ENCODE results near the gene AHSA1.
"Not testable (repeated sequence)": the region's sequence is repeated elsewhere in the genome, so short reads cannot be mapped to it uniquely, and the experiment has no call there.

Gene AHSA1

DNA sequence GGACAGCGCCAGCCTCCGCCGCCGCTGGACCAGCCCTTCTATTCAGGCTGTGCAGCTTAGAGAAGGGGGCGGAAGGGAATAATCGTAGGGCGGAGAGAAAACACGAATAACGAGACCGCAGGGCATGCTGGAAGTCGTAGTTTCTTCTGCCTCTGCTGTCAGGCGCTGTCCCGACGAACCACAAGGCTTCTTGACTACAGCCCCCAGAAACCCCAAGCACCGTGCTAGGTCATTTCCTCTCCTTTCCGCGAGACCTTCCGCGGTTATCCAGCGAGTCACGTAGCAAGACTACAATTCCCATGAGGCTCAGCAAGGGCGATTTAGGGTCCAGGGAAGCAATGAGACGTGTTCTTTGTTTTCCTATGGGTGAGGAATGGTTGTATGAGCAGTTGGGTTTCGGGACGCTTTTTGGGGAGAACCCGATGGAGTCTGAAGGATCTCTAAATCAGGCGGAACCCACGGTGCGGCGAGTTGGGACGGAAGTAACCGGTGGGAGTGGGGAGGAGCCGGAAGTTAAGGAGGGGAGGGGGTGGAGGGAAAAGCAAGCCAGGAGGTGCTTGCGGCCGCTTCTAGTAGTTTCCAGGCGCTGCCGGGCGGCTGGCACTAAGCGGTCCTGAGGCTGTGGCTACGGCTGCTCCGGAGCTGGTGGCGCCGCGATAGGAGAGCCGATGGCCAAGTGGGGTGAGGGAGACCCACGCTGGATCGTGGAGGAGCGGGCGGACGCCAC is at the start of gene AHSA1, which contains the start of gene VIPAS39:
TSS of gene AHSA1 (plus strand) at position 572 of the 727 bp plus-strand sequence. CDS start at position 669, 97 bp downstream.
TSS of gene VIPAS39 (minus strand) at position 80 of the 727 bp plus-strand sequence. CDS start 3,499 bp downstream, outside the sequence.
- DNase-seq = peak; percentile 96

DNA sequence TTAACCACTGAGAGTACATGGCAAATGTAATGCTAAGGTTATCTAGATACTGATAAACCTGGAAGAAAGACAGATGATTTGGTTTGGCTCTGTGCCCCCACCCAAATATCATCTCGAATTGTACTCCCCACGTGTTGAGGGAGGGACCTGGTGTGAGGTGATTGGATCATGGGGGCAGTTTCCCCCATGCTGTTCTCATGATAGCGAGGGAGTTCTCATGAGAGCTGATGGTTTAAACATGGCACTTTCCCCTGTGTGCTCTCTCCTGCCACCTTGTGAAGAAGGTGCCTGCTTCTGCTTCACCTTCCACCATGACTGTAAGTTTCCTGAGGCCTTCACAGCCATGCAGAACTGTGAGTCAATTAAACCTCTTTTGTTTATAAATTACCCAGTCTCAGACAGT is 48.8 kb upstream of the AHSA1 start:
- DNase-seq = no peak

DNA sequence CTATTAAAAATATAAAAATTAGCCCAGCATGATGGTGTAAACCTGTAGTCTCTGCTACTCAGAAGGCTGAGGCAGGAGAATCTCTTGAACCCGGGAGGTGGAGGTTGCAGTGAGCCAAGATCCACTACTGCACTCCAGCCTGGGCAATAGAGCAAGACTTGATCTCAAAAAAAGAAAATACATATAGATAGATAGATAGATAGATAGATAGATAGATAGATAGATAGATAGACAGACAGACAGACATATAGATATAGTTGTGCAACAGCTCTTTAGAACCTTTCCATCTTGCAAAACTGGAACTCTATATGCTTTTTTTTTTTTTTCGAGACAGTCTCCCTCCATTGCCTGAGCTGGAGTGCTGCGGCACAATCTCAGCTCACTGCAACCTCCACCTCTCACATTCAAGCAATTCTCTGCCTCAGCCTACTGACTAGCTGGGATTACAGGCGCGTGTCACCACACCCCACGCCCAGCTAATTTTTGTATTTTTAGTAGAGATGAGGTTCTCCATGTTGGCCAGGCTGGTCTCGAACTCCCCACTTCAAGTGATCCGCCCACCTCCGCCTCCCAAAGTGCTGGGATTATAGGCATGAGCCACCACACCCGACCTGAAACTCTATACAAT is 42.4 kb upstream of the AHSA1 start:
- not testable (repeated sequence) for DNase-seq

DNA sequence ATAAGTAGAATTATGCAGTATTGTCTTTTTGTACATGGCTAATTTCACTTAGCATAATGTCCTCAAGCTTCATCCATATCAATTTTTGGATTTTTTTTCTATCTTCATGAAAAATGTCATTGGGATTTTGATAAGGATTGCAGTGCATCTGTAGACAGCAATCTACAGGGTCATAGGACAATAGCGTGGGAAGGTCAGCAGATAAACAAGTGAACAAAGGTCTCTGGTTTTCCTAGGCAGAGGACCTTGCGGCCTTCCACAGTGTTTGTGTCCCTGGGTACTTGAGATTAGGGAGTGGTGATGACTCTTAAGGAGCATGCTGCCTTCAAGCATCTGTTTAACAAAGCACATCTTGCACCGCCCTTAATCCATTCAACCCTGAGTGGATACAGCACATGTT is 41.8 kb upstream of the AHSA1 start:
- not testable (repeated sequence) for DNase-seq

DNA sequence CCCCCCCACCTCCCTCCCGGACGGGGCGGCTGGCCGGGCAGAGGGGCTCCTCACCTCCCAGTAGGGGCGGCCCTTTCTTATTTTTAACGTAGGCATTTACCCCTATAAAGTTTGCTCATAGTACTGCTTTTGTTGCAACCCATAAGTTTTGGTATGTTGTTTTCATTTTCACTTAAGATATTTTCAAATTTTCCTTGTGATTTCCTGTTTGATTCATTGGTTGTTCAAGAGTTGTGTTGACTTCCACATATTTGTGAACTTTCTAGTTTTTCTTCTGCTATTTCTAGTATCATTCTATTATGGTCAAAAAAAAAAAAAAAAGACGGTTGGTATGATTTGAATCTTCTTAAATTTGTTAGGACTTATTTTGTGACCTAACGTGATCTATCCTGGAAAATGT is 41.1 kb upstream of the AHSA1 start:
- no peak for DNase-seq

DNA sequence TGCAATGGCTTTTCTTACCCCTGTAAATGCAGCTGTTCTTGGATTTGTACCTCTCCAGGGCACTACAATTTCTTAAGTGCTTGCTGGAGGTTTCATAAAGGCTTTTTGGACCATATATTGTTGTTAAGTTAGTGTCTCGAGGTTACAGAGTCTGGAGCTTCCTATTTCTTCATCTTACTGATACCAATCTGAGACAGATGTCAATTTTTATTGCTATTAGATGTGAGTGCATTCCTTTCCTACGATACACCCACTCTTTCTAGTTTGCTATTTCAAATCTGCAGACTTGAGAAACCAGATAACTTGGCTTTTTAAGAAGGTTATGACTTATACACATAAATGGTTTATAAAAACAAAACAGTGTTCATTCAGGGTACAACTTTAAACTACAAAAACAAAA is 36.7 kb upstream of the AHSA1 start:
- DNase-seq = no peak

DNA sequence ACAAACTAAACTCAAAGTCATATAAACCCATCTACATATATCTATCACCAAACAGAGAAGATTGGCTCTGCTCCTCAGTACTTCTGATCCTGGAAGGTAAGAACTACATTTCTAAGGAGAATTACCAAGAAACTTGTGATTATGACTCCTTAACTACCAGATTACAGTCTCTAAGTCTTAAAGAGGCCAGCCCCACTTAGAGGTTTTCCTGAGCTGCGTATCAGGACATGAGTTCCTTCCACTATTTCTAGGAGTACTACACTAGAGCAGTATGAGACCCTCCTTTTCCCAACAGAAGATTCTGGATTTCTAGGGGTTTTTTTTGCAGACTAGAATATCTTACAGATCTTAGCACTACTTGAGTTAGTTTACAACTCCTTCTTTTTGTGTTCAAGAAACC is 34.5 kb upstream of the AHSA1 start, which contains the start of gene NOXRED1:
TSS of gene NOXRED1 (minus strand) at position 101 of the 400 bp plus-strand sequence. CDS start 634 bp downstream, outside the sequence.
- no peak for DNase-seq

DNA sequence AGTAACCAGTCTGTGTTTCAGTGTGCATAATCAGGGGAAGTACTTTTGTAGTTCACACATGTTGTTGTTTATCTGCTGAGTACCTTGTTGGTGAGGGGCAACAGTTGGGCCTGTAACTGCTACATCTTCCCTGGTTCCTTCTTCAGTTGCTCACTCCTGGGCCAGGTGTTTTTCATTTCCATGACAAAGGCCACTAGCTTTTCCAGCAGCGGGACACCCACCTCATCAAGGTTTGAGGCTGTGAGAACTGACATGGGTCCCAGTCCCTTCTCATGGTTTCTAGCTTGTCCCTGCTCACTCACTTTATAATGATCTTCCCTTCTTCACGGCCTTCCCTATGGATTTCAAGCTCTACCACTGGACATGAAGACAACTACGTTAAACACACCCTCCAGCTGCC is 33.0 kb upstream of the AHSA1 start:
- no peak for DNase-seq

DNA sequence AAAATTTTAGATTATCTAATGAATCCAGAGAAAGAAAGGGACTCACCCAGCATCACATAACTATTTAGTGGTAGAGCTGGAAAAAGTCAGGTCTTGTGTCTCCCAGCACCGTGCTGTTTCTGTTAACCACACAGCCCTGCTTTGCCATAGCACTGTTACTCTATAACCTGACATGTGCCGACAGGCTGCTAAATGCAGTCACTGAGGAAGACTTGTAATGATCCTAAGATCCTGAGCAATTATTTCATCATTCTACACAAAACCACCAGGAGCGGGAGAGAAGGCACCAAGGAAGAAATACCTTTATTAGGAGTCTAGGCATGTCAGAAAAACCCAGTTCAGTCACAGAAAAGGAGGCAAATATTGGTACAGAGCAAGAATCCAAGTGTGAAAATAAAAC is 31.5 kb upstream of the AHSA1 start:
- no peak for DNase-seq

DNA sequence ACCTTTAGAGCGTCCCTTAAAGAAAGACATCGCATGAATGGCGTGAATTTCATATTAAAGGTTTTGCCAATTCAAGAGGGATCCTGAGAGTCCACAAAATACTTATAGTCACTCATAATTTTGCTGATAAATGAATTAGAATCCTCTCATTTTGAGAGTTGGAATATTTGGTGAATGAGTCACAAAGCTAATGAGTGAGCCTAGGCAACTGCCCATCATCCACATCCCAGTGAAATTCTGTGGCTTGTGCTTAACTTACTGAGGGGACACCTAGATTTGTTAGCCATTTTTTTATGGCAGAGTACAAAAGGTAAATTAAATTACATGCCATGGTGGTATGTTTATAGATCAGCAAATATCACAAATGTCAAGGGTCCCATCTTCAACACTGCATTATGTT is 21.9 kb upstream of the AHSA1 start:
- no peak for DNase-seq

DNA sequence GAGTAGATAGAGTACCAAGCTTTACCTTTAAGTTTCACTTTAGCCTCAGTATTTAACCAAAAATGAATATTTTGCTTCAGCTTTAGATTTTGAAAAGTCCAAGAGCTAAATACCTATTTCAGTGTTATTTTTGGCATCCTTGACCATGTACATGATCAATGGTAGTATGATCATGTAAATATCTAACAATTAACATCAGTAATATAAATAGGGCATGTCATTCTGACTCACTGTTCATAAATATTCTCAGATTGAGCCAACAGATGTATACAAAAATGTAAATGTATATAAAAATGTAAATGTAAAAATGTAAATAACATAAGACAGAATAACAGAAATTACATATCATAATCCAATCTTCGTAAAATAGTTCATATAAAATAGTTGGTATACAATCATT is 19.3 kb upstream of the AHSA1 start:
- no peak for DNase-seq

DNA sequence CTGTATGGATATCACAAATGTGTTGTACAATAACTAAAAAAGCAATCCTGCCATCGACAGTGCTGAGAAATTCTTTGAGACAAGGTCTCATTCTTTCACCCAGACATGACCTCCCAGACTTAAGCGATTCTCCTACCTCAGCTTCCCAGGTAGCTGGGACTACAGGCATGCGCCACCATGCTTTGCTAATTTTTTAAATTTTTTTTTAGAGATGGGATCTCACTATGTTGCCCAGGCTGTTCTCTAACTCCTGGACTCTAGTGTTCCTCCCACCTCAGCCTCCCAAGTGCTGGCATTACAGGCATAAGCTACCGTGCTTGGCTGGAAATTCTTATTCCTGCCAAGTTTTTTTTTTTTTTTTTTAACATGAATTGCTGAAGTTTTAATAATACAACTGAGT is 18.0 kb upstream of the AHSA1 start:
- DNase-seq = no peak

DNA sequence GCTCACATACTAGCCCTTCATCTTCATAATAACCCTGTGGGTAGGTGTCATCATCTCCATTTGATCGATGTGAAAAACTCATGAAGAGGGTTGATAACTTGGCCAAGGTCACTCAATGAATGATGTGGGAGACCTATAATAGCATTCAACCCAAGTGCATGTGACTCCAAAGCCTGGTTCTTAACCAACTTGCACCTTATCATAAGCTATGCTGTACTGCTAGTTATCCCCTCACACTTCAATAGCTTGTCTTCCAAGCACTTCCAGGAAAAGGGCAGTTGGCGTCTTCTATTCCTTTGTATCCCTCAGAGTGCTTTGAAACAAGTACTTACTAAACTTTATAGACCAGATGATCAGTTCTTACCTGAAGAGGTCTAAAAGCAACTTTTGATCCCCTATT is 15.7 kb upstream of the AHSA1 start:
- DNase-seq = no peak

DNA sequence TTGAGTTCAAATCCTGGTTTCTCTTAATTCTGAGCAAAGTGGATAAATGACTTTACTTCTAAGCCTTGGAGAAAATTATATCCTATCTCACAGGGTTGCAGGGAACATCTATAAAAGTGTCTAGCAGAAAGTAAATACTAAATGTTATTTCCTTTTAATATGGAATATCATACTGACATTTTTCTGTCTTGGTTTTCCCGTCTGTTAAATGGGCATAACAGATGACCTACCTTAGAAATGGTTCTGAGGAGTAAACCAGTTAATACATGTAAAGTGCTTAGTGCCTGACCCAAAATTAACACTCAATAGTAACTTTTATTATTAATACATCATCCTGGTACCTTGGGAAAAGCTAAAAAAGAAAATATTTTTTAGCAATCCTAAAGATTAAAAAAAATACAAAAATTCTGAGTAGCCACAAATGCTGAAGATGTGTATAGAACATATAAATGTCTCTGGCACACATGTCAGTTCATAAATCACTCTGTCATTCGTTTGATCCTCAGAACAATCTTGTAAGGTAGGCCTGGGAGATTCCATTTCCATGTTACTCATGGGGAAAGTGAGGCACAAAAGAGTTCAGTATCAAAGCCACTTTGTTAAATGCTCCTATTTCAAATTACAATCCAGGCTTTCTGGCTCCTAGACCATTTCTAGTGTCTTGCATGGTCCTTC is 1.8 kb upstream of the AHSA1 start:
- DNase-seq = no peak

DNA sequence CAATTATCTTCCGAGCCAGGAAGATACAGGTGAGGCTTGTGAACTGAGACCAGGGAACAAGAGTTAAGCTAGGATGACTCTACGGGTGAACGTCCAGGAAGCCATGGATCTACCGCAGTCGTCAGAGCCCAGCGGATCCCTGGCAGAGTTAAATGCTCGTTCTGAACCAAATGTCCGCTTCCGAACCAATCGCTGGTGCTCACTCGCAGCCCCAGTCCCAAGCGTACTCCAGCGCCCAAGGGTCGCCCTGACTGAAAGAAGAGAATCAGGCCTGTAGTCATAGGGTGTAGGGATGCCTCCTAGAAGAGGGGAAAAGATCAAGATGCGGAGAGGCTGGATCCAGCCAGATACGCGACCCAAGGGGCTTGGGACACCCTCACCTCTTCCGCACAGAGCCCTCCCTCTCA is 775 bp upstream of the AHSA1 start:
- no peak for DNase-seq

DNA sequence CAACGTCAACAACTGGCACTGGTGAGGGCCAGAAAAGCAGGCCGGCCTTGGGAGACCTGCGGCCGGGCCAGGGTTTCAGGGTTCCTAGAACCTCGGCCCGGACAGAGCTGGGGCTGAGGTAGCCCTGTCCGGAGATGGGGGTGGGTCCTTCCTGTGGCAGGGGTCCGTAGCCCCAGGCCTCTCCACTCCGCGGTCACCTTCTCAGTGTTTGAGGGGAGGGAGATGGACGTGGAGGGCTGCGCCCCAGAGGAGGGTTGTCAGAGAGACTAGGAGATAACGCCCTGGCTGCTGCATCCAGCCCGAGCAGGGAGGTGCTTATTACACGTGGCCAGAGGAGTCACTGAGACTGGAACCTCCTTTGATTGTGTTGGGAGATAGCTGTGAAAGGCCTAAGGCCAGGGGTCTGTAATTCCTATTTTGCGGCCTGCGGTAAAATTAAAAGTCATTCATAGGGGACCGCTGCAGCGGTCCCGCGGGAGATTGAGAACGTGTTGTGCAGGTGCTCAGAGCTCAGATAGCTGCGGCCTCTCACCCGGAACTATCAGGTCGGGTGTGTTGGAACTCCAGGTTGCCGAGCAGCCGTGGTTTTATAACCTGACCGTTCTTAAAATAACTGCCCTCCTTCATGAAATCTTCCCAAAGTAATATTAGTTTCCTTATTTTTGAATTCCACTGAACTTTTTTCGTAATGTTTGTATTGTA is 507 bp downstream of the AHSA1 start:
- DNase-seq = no peak

DNA sequence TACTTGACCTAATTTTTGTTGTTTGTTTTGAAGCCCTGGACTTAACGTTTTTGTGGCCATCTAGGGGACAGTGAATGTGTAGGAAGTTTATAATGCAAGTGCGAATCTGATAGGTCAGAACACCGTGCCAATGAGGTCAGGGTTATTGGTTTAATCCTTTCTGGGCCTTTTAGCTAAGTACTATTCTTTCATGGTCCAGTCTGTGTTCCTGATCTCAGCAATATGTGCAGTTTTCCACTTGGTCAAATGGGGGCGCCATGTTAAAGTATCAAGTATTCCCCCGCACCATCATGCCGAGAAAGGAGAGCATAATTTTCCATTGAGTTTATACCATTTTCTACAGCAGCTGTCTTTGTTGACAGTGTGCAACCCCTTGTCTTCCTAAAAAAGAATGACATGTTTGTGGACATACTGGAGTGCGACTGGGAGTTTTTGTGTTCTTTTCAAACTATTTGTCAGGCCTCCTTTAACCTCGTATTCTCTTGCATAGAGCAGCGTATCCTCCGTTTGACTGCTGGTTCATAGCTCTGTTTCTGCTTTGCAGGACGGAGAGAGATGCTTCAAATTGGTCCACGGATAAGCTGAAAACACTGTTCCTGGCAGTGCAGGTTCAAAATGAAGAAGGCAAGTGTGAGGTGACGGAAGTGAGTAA is 1.3 kb downstream of the AHSA1 start:
- no peak for DNase-seq

DNA sequence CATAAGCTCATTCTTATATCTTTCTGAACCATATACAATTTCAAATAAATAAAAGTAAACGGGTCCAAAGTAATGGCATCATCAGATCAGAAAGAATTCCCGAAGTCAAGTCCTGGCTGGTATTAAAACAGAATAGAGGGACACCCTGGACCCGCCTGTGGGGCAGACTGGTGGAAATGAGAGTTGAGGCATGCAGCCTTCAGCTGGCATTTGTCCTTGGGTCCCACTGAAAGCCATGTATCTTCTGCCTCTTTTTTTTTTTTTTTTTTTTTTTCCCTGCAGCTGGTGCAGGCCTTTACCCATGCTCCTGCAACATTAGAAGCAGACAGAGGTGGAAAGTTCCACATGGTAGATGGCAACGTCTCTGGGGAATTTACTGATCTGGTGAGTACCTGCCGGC is 9.9 kb downstream of the AHSA1 start:
- DNase-seq = no peak

DNA sequence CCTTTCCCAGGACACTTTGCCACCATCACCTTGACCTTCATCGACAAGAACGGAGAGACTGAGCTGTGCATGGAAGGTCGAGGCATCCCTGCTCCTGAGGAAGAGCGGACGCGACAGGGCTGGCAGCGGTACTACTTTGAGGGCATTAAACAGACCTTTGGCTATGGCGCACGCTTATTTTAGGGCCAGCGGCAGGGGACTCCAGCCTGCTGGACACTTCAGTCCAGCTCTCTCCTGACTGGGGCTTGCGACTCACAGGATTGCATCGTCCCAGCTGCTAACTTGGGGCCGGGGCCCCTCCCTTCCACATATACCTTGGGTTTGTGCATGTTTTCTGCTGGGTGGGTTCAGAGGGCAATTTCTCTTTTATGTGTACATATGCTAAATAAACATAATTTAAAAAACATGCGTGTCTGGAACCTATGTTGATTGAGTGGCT is 11.2 kb downstream of the AHSA1 start:
- no peak for DNase-seq

DNA sequence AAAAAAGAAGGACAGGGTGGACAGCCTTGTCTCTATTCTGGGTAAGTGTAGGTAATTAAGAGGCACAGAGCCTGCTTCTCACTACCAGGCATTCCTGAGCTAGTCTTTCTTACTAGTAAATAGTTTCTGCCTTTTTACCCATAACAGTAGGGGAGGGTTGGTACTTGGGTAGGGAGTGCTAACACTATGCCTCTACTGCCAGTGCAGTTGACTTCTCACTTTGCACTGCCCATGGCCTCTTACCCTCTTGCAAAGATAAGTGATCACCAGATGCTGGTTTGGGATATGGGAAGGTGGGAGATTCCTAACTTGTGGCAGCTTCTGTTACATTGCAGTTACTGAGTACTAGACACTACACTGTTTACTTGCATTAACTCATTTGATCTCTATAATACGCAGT is 11.6 kb downstream of the AHSA1 start:
- no peak for DNase-seq

DNA sequence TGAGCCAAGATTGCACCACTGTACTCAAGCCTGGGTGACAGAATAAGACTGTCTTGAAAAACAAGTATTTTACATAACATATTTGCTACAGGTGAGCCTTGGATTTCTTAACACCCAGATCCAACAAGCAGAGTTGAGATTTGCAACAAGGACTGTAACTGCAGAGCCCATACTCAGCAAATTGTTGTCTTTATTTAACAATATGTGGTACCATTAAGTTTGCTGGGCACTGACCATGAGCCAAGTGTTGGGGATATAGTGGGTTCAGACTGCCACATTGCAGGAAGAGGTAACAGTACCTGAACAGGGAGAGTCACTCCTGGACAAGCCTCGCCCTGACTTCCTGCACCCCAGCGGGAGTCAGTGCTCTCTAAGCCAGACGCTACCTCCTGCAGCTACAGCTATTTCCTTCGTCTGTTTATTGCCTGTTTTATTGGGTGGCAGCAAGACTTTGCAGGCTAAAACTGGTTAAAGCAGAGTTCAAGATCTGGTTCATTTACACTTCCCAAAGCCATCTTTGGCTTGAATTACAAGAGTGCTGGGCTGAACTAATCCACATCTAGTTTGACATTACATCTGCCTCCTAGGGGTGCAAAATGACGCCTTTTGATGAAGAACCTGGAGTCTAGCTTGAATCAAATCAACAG is 12.5 kb downstream of the AHSA1 start:
- DNase-seq = no peak

DNA sequence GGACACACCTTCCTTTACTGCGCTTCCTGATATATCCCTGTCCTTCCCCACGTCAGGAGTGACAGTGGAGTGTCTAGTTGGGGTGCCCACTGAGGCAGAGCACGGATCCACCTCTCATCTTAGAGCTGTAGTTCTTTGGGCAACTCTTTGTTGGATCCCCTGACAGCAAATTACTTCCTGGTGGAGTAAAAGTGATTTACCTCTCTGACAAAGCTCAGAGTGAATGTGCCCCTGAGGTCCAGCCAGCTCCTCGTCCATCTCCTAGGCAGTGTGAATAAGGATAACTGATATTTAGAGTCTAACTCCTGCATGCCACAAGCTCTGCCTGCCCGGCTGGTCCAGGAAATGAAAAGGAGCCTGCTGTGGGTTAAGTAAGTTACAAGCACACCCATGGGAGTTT is 16.0 kb downstream of the AHSA1 start:
- no peak for DNase-seq
